Trophoblast cell (in vitro differentiated cells and primary cell): ENCODE measurements around the gene ROCK1.

Experiments
- DNase-seq, 2 donors: peaks; one replicate each; pipeline ENCODE4 v3.0.0-alpha.2; 2016
- H2AFZ ChIP-seq: 2 replicates; pipeline ENCODE4 v1.6.1; 2013; ENCODE audit warnings: low read length, moderate library complexity, mild to moderate bottlenecking; ENCODE audit not compliant: insufficient read depth, poor library complexity
- H2AK5ac ChIP-seq: 2 replicates; pipeline ENCODE4 v1.6.1; 2013; ENCODE audit warnings: mild to moderate bottlenecking, low read length
- H2BK120ac ChIP-seq: 2 replicates; pipeline ENCODE4 v1.6.1; 2013; ENCODE audit warnings: low read length, mild to moderate bottlenecking, moderate library complexity; ENCODE audit not compliant: insufficient read depth, poor library complexity
- H2BK12ac ChIP-seq: 2 replicates; pipeline ENCODE4 v1.6.1; 2013; ENCODE audit warnings: mild to moderate bottlenecking, low read length, moderate library complexity
- H2BK5ac ChIP-seq: 2 replicates; pipeline ENCODE4 v1.6.1; 2013; ENCODE audit warnings: low read length, low read depth, moderate library complexity, mild to moderate bottlenecking; ENCODE audit not compliant: poor library complexity
- H3K14ac ChIP-seq: 2 replicates; pipeline ENCODE4 v1.6.1; 2013; ENCODE audit warnings: mild to moderate bottlenecking, low read length
- H3K18ac ChIP-seq: 2 replicates; pipeline ENCODE4 v1.6.1; 2013; ENCODE audit warnings: mild to moderate bottlenecking, low read length
- H3K23ac ChIP-seq: 2 replicates; pipeline ENCODE4 v1.6.1; 2013; ENCODE audit warnings: low read length
- H3K27ac ChIP-seq: 2 replicates; pipeline ENCODE4 v1.5.1; 2013; ENCODE audit warnings: low read depth, mild to moderate bottlenecking, inconsistent platforms, low read length, moderate library complexity
- H3K27me3 ChIP-seq: 2 replicates; pipeline ENCODE4 v1.6.1; 2013; ENCODE audit warnings: inconsistent platforms, mild to moderate bottlenecking, low read length, moderate library complexity; ENCODE audit not compliant: insufficient read depth
- H3K36me3 ChIP-seq, 2 experiments: 1 replicate in 1 of 2; 2 replicates in 1 of 2; pipeline ENCODE4 v1.6.1; 2013; ENCODE audit warnings: low read length in 2 of 2, mild to moderate bottlenecking in 2 of 2, moderate library complexity in 1 of 2; ENCODE audit not compliant: insufficient read depth in 2 of 2, control insufficient read depth in 1 of 2
- H3K4ac ChIP-seq: 2 replicates; pipeline ENCODE4 v1.6.1; 2013; ENCODE audit warnings: low read depth, mild to moderate bottlenecking, low read length, moderate library complexity
- H3K4me1 ChIP-seq, 2 experiments: 1 replicate in 1 of 2; 2 replicates in 1 of 2; pipeline ENCODE4 v1.6.1; 2013; ENCODE audit warnings: low read length in 2 of 2, mild to moderate bottlenecking in 2 of 2, moderate library complexity in 1 of 2; ENCODE audit not compliant: insufficient read depth in 2 of 2, control insufficient read depth in 1 of 2
- H3K4me2 ChIP-seq: 2 replicates; pipeline ENCODE4 v1.6.1; 2013; ENCODE audit warnings: inconsistent platforms, mild to moderate bottlenecking, low read length, moderate library complexity
- H3K4me3 ChIP-seq: 2 replicates; pipeline ENCODE4 v1.5.1; 2013; ENCODE audit warnings: mild to moderate bottlenecking, low read depth, low read length, inconsistent platforms
- H3K79me1 ChIP-seq: one replicate; pipeline ENCODE4 v1.6.1; 2013; ENCODE audit warnings: low read length
- H3K79me2 ChIP-seq: 2 replicates; pipeline ENCODE4 v1.6.1; 2013; ENCODE audit warnings: low read length, mild to moderate bottlenecking; ENCODE audit not compliant: control insufficient read depth, insufficient read depth, poor library complexity
- H3K9ac ChIP-seq: 2 replicates; pipeline ENCODE4 v1.6.1; 2013; ENCODE audit warnings: mild to moderate bottlenecking, low read length
- H3K9me3 ChIP-seq: 2 replicates; pipeline ENCODE4 v1.6.1; 2013; ENCODE audit warnings: low read depth, mild to moderate bottlenecking, control low read depth, inconsistent platforms, low read length; ENCODE audit not compliant: insufficient read depth
- H4K12ac ChIP-seq: 2 replicates; pipeline ENCODE4 v1.6.1; 2013; ENCODE audit warnings: low read depth, mild to moderate bottlenecking, low read length, moderate library complexity
- H4K8ac ChIP-seq: 2 replicates; pipeline ENCODE4 v1.6.1; 2013; ENCODE audit warnings: low read depth, mild to moderate bottlenecking, low read length, moderate library complexity
- H4K91ac ChIP-seq: one replicate; pipeline ENCODE4 v1.6.1; 2013; ENCODE audit warnings: low read depth, mild to moderate bottlenecking, low read length, moderate library complexity
- WGBS: extraction: QIAGEN DNeasy Blood & Tissue Kit; methylation state at CpG from one replicate; pipeline ENCODE4 v1.1.7; 2013; ENCODE audit warnings: missing lambda C conversion rate; ENCODE audit not compliant: insufficient read length, insufficient coverage; ENCODE audit errors: extremely low coverage; 5-methylcytosine and 5-hydroxymethylcytosine counted together

The ROCK1 gene

DNA sequence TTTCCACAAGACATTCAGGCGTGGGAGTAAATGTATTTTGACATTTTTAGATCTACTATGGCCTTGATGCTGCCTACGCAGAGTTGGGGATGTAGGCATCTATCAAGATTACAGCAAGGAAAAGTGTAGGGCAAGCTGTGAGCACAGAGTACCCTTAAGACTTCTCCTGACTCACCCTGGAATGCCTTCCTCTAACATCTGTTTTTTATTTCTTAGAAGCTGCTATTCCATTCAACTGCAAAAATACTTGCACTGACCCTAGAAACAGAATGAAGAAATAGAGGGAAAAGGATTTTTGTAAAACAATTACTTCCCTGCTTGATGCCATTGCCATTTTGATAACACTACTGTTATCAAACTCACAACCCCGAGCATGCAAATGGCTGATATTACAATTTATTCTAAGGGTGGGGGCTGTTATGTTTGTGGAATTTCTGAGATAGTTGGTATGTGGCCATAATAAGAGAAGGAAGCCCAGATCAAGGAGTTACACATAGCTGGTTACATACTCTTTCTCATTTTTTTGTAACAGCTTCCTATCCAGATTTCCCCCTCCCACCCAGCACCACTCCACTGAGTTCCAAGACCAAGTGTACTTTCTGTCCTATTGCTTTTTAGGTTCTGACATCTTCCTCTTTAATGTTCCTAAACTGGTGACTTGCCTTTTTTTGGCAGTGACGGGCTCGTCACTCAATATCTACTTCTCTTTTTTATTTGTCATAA lies 6.0 kb upstream of the ROCK1 start:
- H2BK120ac ChIP-seq, result no peak overlapping the region
- H3K4me2 ChIP-seq, result no peak overlapping the region
- no peak overlapping the region for H2BK5ac ChIP-seq
- H3K18ac ChIP-seq, result no peak overlapping the region
- no CpG with 5 or more reads among the region's 5 CpGs for WGBS
- H2BK12ac ChIP-seq, result no peak overlapping the region
- no peaks in the 10 kb centered on the region for H3K36me3 ChIP-seq
- peak; percentile 3 to 35 for DNase-seq
- no peak overlapping the region for H4K91ac ChIP-seq
- H3K23ac ChIP-seq, result no peak overlapping the region
- H3K9me3 ChIP-seq, result no peaks in the 10 kb centered on the region
- H2AK5ac ChIP-seq, result no peak overlapping the region
- no peak overlapping the region for H2AFZ ChIP-seq
- no peaks in the 10 kb centered on the region for H3K79me2 ChIP-seq
- no peaks in the 10 kb centered on the region for H3K79me1 ChIP-seq
- H3K4ac ChIP-seq, result no peak overlapping the region
- H3K14ac ChIP-seq, result no peak overlapping the region
- no peak overlapping the region for H4K8ac ChIP-seq
- no peaks in the 10 kb centered on the region for H3K4me1 ChIP-seq
- H4K12ac ChIP-seq, result no peak overlapping the region
- no peak overlapping the region for H3K9ac ChIP-seq
- no peak overlapping the region for H3K4me3 ChIP-seq
- no peaks in the 10 kb centered on the region for H3K27me3 ChIP-seq
- no peak overlapping the region for H3K27ac ChIP-seq

DNA sequence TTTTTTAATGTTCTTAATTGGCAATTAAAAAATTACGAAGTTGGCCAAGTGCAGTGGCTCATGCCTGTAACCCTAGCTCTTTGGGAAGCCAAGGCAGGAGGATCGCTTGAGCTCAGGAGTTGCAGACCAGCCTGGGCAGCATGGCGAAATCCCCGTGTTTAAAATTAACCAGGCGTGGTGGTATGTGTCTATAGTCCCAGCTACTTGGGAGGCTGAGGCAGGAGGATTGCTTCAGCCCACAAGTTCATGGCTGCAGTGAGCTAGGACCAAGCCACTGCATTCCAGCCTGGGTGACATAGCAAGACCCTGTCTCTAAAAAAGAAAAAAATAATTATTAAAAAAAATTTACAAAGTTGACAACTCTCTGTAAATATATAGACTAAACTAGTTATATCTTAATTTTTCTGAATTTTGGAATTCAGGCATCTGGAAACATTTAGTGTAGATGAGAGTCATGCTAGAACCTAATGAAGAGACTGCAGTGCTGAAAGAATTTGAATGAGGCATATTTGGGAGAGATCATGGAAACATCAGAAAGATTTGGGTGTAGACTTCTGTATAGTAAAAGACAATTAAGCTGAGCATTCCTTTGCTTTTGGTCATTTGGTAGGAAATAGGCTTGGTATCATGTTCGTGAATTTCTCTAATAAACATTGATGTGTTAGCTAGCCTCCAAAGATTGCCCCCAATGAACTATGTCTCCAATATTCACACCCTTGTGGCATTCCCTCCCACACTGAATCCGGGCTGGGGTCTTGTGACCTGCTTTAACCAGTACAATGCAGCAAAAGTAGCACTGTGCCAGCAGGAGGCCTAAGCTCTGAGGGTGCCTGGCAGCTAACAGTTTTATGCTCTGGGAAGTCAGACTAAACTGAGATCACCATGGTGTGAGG lies 4.2 kb upstream of the ROCK1 start:
- Histone ChIP-seq H3K4me3 (no peak overlapping the region), H3K79me1 (peaks cover 8% of the 10 kb centered on the region), H3K23ac (no peak overlapping the region), H3K27ac (no peak overlapping the region), H3K27me3 (no peaks in the 10 kb centered on the region), H3K9ac (no peak overlapping the region), H3K36me3 (no peaks in the 10 kb centered on the region), H3K14ac (no peak overlapping the region), H4K91ac (no peak overlapping the region), H3K4ac (no peak overlapping the region), H2AFZ (no peak overlapping the region), H2BK5ac (no peak overlapping the region), H3K4me1 (no peaks in the 10 kb centered on the region), H3K4me2 (no peak overlapping the region), H3K79me2 (peaks cover 9% of the 10 kb centered on the region), H3K9me3 (no peaks in the 10 kb centered on the region), H2BK12ac (no peak overlapping the region), H2AK5ac (no peak overlapping the region), H3K18ac (no peak overlapping the region), H2BK120ac (no peak overlapping the region), H4K12ac (no peak overlapping the region), H4K8ac (no peak overlapping the region)
- no peak for DNase-seq
- WGBS, result no CpG with 5 or more reads among the region's 7 CpGs

DNA sequence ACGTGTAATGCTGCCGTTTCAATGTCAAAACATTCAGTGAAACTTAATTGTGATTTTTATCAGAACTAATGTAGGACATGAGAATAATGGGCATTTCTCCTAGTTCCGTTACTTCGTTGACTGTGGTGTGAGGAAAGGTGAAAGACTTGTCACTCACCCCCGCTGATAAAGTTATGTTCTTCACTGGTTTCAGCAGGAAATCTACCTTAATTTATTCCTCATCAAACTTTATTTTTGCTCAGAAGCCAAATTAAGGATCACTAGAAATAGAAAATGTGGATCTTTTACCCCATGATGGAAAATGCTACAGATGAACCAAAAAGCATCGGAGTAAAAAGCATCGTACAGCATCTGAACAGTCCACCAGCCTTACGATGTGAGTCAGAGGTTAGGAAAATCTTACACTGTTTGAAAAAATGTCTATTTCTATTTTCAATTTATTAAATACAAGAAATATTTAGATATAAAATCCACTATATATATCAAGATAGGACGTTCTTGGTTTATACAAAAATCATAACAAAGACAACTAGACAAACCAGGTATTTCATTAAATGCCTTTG lies 1.0 kb upstream of the ROCK1 start:
- Histone ChIP-seq H2BK12ac (no peak overlapping the region), H3K4me2 (peak overlapping the region; percentile 84)

DNA sequence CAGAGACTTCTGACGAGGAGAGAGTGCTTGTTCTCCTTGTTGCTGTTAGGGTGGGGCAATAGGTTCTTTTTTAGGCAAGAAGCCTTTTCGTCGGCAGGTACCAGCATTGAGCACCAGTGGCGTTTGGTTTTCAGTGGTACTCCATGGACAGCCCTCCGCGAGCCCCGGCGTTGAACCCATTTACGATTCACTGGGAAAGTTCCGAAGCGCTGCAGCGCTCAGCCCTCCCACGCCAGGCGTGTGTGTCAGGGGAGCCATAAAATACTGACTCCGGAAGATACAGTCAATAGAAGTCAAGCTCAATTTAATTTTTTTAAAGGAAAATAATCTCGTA lies 494 bp upstream of the ROCK1 start:
- no CpG with 5 or more reads among the region's 16 CpGs for WGBS
- Histone ChIP-seq H3K4ac (no peak overlapping the region), H3K23ac (no peak overlapping the region), H4K12ac (peak overlapping the region; percentile 75), H4K8ac (peak overlapping the region; percentile 88), H3K18ac (peak overlapping the region; percentile 93), H3K14ac (peak overlapping the region; percentile 56), H3K79me2 (peaks cover 13% of the 10 kb centered on the region), H3K79me1 (peaks cover 8% of the 10 kb centered on the region), H2AFZ (peak overlapping the region; percentile 100), H3K9ac (no peak overlapping the region), H2BK120ac (peak overlapping the region; percentile 72), H3K4me2 (peak overlapping the region; percentile 84), H2BK5ac (peak overlapping the region; percentile 56), H3K4me1 (no peaks in the 10 kb centered on the region), H3K36me3 (no peaks in the 10 kb centered on the region), H3K4me3 (peak overlapping the region; percentile 67), H4K91ac (no peak overlapping the region), H3K27ac (peak overlapping the region; percentile 65), H2BK12ac (peak overlapping the region; percentile 60), H3K27me3 (no peaks in the 10 kb centered on the region), H2AK5ac (no peak overlapping the region), H3K9me3 (no peaks in the 10 kb centered on the region)
- DNase-seq, result no peak

More for the DNA sequence above, 1.0 kb upstream of the ROCK1 start:
- Histone ChIP-seq H3K27me3 (no peaks in the 10 kb centered on the region), H3K14ac (no peak overlapping the region), H3K4me1 (no peaks in the 10 kb centered on the region), H3K79me1 (peaks cover 8% of the 10 kb centered on the region), H2BK120ac (no peak overlapping the region), H2AK5ac (no peak overlapping the region), H3K9me3 (no peaks in the 10 kb centered on the region), H2BK5ac (no peak overlapping the region), H4K12ac (no peak overlapping the region), H4K91ac (no peak overlapping the region), H3K9ac (no peak overlapping the region), H3K18ac (no peak overlapping the region), H3K36me3 (no peaks in the 10 kb centered on the region), H2AFZ (no peak overlapping the region), H3K4ac (no peak overlapping the region), H3K79me2 (peaks cover 13% of the 10 kb centered on the region), H3K4me3 (no peak overlapping the region), H3K23ac (no peak overlapping the region), H4K8ac (no peak overlapping the region), H3K27ac (no peak overlapping the region)
- DNase-seq, result no peak
- no CpG with 5 or more reads among the region's 9 CpGs for WGBS
